Measurements from ENCODE around the gene MT1F. TPM values are rescaled to one million over a fixed set of nuclear protein-coding genes. Genes with fewer than 3 reads are reported as not detected.

MT1F gene
- total and polyA plus RNA-seq, 2 of the 4 experiments (the other 2 are of a cell fraction): 0.56 TPM; not detected in 1

- Histone ChIP-seq H3K9ac (ENCODE audit: low read depth, low read length) (no peak overlapping the region), H3K4me2 (ENCODE audit: low read depth, low read length) (no peak overlapping the region), H2AK9ac (replicated peaks; ENCODE audit: low read depth, low read length, poor library complexity) (no peak overlapping the region), H3K27ac (ENCODE audit: insufficient read depth, low read length) (no peak overlapping the region), H4K5ac (ENCODE audit: low read depth, low read length) (no peak overlapping the region), H2AFZ (replicated peaks; ENCODE audit: low read length, poor library complexity) (no peak overlapping the region), H3K4me1 (ENCODE audit: control insufficient read depth, insufficient read depth, low read length) (no peaks in the 10 kb centered on the region), H4K20me1 (ENCODE audit: insufficient read depth, low read length) (no peaks in the 10 kb centered on the region; the same call in 1 of the 2 replicates), H2BK15ac (ENCODE audit: low read depth, low read length) (no peak overlapping the region), H3K9me1 (ENCODE audit: insufficient read depth, low read length) (0 out of 2 replicates have a peak, but pooled peaks cover 3% of the 10 kb centered on the region), H2BK120ac (ENCODE audit: low read depth, low read length) (no peak overlapping the region), H3K4ac (ENCODE audit: low read depth, low read length) (no peak overlapping the region), H2BK5ac (ENCODE audit: low read depth, low read length, poor library complexity, severe bottlenecking) (no peak overlapping the region), H2BK20ac (ENCODE audit: low read depth, low read length) (no peak overlapping the region), H3K4me3 (ENCODE audit: insufficient read depth, low read depth, low read length) (no peak overlapping the region), H3K14ac (replicated peaks; ENCODE audit: low read depth, low read length) (no peak overlapping the region), H4K8ac (ENCODE audit: low read depth in 2 of 2, low read length in 2 of 2) (no peak overlapping the region), H3K56ac (ENCODE audit: extremely low read depth, insufficient read depth, low read length) (no peak overlapping the region), H2AK5ac (ENCODE audit: low read depth, low read length) (no peak overlapping the region), H3K23ac (ENCODE audit: low read depth, low read length) (no peak overlapping the region), H3K9me3 (ENCODE audit: control insufficient read depth, insufficient read depth, low read length) (0 out of 2 replicates have a peak, but pooled peaks cover 2% of the 10 kb centered on the region), H3K36me3 (ENCODE audit: control insufficient read depth, insufficient read depth, low read length) (no peaks in the 10 kb centered on the region), H3K27me3 (ENCODE audit: control insufficient read depth, insufficient read depth, low read length) (peaks cover 91% of the 10 kb centered on the region), H3K18ac (ENCODE audit: low read depth, low read length) (no peak overlapping the region), H3K79me1 (ENCODE audit: low read depth in 1 of 2, low read length in 2 of 2) (no peaks in the 10 kb centered on the region), H4K91ac (ENCODE audit: insufficient read depth, low read depth, low read length) (no peak overlapping the region)
- intact Hi-C loops (cut with micrococcal nuclease): no loop called here
- TF ChIP-seq POLR2A (IDR thresholded peaks at IDR 0.05; ENCODE audit: low read depth, low read length) (no peak), MAZ (IDR thresholded peaks at IDR 0.05; ENCODE audit: borderline replicate concordance, low read depth, low read length) (no peak), NFE2L2 (IDR thresholded peaks at IDR 0.05; ENCODE audit: low read depth, low read length) (no peak), FOS (IDR thresholded peaks at IDR 0.05; ENCODE audit: low read depth, low read length) (no peak), CTCF (conservative IDR thresholded peaks at IDR 0.05; ENCODE audit: low read depth, low read length) (no peak), RCOR1 (IDR thresholded peaks at IDR 0.05; ENCODE audit: insufficient replicate concordance, low read length) (no peak), RFX5 (IDR thresholded peaks at IDR 0.05; ENCODE audit: low read depth, low read length) (no peak), USF2 (IDR thresholded peaks at IDR 0.05; ENCODE audit: low read depth, low read length) (no peak)
- ATAC-seq (ENCODE audit: low read depth): no peak
- no peak for DNase-seq
- ChIA-PET CTCF (no interaction called here), POLR2A (ENCODE audit: unreplicated experiment) (no interaction called here)
- in situ Hi-C loops (cut with MboI; ENCODE audit: low sequenced_read_pairs): no loop called here
- 51% methylated on average over 3 of the region's 5 CpGs; no CpG with 5 or more reads in 1 of the 2 experiments for WGBS, 2 experiments (ENCODE audit: extremely low coverage in 2 of 2, insufficient read length in 1 of 2)
- no TSS peak for BruUV-seq (replicated peaks)
- dilution Hi-C loops (cut with HindIII; ENCODE audit: low sequenced_read_pairs, unreplicated experiment): no loop called here
These were observed 13.9 kb upstream of the MT1F start for GRCh38 chr16:56643833-56644232.
